B cell (primary cell): ENCODE data around the gene C3orf18. TPM values are rescaled to one million over a fixed set of nuclear protein-coding genes. Genes with fewer than 3 reads are reported as not detected.

Source experiments
- ATAC-seq: fragments of 200-7000 bp; cut with Tn5 transposase; one replicate; pipeline ENCODE4 v1.10.0; 2021; ENCODE audit warnings: low read depth, mild to moderate bottlenecking, moderate number of reproducible peaks, moderate library complexity
- CTCF ChIA-PET: fragments of 350-600 bp; sonication (Branson Sonifier 250); formaldehyde crosslinking; loops from one replicate; lab custom pipeline; 2021; ENCODE audit warnings: antibody characterized with exemption, inconsistent platforms; lab: Charles Lee
- POLR2A ChIA-PET: fragments of 350-600 bp; sonication (Branson Sonifier 250); formaldehyde crosslinking; loops from one replicate; lab custom pipeline; 2021; ENCODE audit warnings: antibody characterized with exemption; lab: Charles Lee
- DNase-seq: peaks from one replicate; pipeline ENCODE4 v3.0.0; 2013
- H2AFZ ChIP-seq: 2 replicates; pipeline ENCODE4 v1.6.1; 2012; ENCODE audit warnings: mild to moderate bottlenecking, low read depth, low read length; ENCODE audit not compliant: insufficient read depth, poor library complexity, severe bottlenecking
- H3K27ac ChIP-seq, 2 donors: 1 replicate in 1 of 2; 2 replicates in 1 of 2; pipeline ENCODE4 v1.5.1; 2012 to 2013; ENCODE audit warnings: low read length in 2 of 2, mild to moderate bottlenecking in 2 of 2, moderate library complexity in 1 of 2
- H3K27me3 ChIP-seq, 4 experiments: fragments of 200-600 bp in 1 of 4; sonication (generic) in 1 of 4; replicated peaks in 1 of 4; 1 replicate in 2 of 4; 2 replicates in 2 of 4; pipeline versions ENCODE4 v1.6.1 to v1.7.0; 2013 to 2016; ENCODE audit warnings: low read length in 3 of 4, mild to moderate bottlenecking in 2 of 4, mixed read lengths in 1 of 4, moderate library complexity in 1 of 4; ENCODE audit not compliant: insufficient read depth in 4 of 4, control insufficient read depth in 3 of 4; ENCODE audit errors: control extremely low read depth in 1 of 4
- H3K36me3 ChIP-seq, 2 experiments: replicated peaks in 1 of 2; 1 replicate in 1 of 2; 2 replicates in 1 of 2; pipeline versions ENCODE4 v1.6.1 to v1.7.1; 2013; ENCODE audit warnings: low read length in 1 of 2; ENCODE audit not compliant: insufficient read depth in 2 of 2, control insufficient read depth in 1 of 2; ENCODE audit errors: control extremely low read depth in 1 of 2, extremely low read depth in 1 of 2
- H3K4me1 ChIP-seq, 2 donors: fragments of 200-600 bp in 1 of 2; sonication (generic) in 1 of 2; 1 replicate in 1 of 2; 2 replicates in 1 of 2; pipeline versions ENCODE4 v1.5.1 to v1.6.1; 2013 to 2017; ENCODE audit warnings: low read length in 2 of 2; ENCODE audit not compliant: control insufficient read depth in 2 of 2, insufficient read depth in 2 of 2
- H3K4me2 ChIP-seq: replicated peaks from 2 replicates; pipeline ENCODE3; 2012; ENCODE audit warnings: mild to moderate bottlenecking, low read depth, low read length; ENCODE audit not compliant: poor library complexity, severe bottlenecking
- H3K4me3 ChIP-seq, 5 experiments: fragments of 200-600 bp in 1 of 5; sonication (generic) in 1 of 5; 1 replicate in 3 of 5; 2 replicates in 2 of 5; pipeline versions ENCODE4 v1.5.1 to v1.7.0; 2011 to 2016; ENCODE audit warnings: low read length in 4 of 5, mild to moderate bottlenecking in 4 of 5, low read depth in 2 of 5, control low read depth in 1 of 5, moderate library complexity in 1 of 5; ENCODE audit not compliant: insufficient read depth in 1 of 5; ENCODE audit errors: control extremely low read depth in 1 of 5, extremely low read depth in 1 of 5
- H3K79me2 ChIP-seq: fragments of 200-600 bp; sonication (generic); one replicate; pipeline ENCODE4 v1.6.0; 2016; ENCODE audit warnings: low read length; ENCODE audit not compliant: control insufficient read depth, insufficient read depth
- H3K9ac ChIP-seq: fragments of 200-600 bp; sonication (generic); 2 replicates; pipeline ENCODE4 v1.6.1; 2017; ENCODE audit warnings: mild to moderate bottlenecking, low read length, moderate library complexity
- H3K9me3 ChIP-seq, 3 donors: one replicate each; pipeline versions ENCODE4 v1.6.1 to v1.7.1; 2013; ENCODE audit warnings: low read length in 2 of 3; ENCODE audit not compliant: control insufficient read depth in 2 of 3, insufficient read depth in 1 of 3; ENCODE audit errors: control extremely low read depth in 1 of 3
- H4K20me1 ChIP-seq: 2 replicates; pipeline ENCODE4 v1.6.0; 2012; ENCODE audit warnings: mild to moderate bottlenecking, low read length; ENCODE audit not compliant: insufficient read depth, control insufficient read depth, poor library complexity, severe bottlenecking
- H3K27ac Mint-ChIP-seq: one replicate; pipeline ENCODE4 v1.8.0; 2021; ENCODE audit warnings: mixed read lengths
- H3K27me3 Mint-ChIP-seq: one replicate; pipeline ENCODE4 v1.8.0; 2021; ENCODE audit warnings: mixed read lengths
- H3K4me1 Mint-ChIP-seq: one replicate; pipeline ENCODE4 v1.8.0; 2021; ENCODE audit warnings: mixed read lengths
- H3K4me3 Mint-ChIP-seq: one replicate; pipeline ENCODE4 v1.8.0; 2021; ENCODE audit warnings: mixed read lengths
- H3K9me3 Mint-ChIP-seq: one replicate; pipeline ENCODE4 v1.8.0; 2022; ENCODE audit warnings: mixed read lengths; ENCODE audit not compliant: insufficient read depth
- EZH2 ChIP-seq: IDR thresholded peaks from 2 replicates; pipeline ENCODE4 v1.6.1; 2012; ENCODE audit warnings: borderline replicate concordance, low read depth, mild to moderate bottlenecking, moderate library complexity, low read length; ENCODE audit not compliant: insufficient read depth, poor library complexity, severe bottlenecking
- WGBS: methylation state at CpG from one replicate; pipeline ENCODE4 v1.1.5; 2013; ENCODE audit warnings: missing lambda C conversion rate; ENCODE audit not compliant: insufficient coverage; 5-methylcytosine and 5-hydroxymethylcytosine counted together
- intact Hi-C: fragments of 100-400 bp; cut with micrococcal nuclease; formaldehyde crosslinking; loops from one replicate; pipeline ENCODE4 v1.10.0; 2022
- polyA plus RNA-seq: library from polyadenylated mRNA; depleted of rRNA; stranded (reverse); fragments of >200 nt; gene quantifications from 2 replicates; pipeline ENCODE4 v1.2.3, GENCODE V29; 2012
- total RNA-seq, 2 donors: library from RNA; stranded (reverse); fragments of 120-200 nt in 1 of 2; gene quantifications; 1 replicate in 1 of 2; 2 replicates in 1 of 2; pipeline versions ENCODE4 v1.2.3 to v1.2.4, GENCODE V29; 2013 to 2022
- TF ChIP-seq, protein P1 (sequence below): fragments of 200-600 bp; IDR thresholded peaks from one replicate; pipeline ENCODE4 v1.8.0; 2022; ENCODE audit warnings: antibody characterized with exemption, mild to moderate bottlenecking

The C3orf18 gene
- total and polyA plus RNA-seq, 2 donors (not counting 1 experiment from before 2014, with no cell fraction given), result 14.3 to 15.4 TPM

DNA sequence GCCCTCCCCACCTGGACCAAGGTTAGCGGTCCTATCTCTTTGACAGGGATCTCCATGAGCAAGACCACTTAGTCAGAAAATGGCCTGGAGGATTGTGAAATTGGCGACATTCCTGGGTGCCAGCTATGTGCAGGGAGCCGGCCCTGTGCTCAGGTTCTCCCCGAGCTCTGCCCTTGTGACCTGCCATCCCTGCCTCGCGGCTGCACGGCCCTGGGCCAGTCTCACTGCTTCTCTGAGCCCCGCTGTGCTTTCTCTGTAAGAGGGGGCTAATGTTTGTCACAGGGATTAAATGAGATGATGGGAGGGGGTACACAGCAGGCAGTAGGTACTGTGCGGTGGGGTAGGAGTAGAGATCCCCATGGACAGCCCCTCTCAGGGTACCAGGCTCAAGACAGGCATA, 14.9 kb downstream of the C3orf18 start:
- TF ChIP-seq EZH2, result no peak
- ATAC-seq (no peak), DNase-seq (no peak)
- H3K27ac Mint-ChIP-seq, result no peak overlapping the region
- H3K4me1 ChIP-seq, result no peaks in the 10 kb centered on the region
- no peaks in the 10 kb centered on the region for H3K27me3 ChIP-seq
- intact Hi-C loops, result no loop called here
- no peaks in the 10 kb centered on the region for H3K79me2 ChIP-seq
- no peaks in the 10 kb centered on the region for H4K20me1 ChIP-seq
- no peak overlapping the region for H3K9ac ChIP-seq
- H3K4me3 Mint-ChIP-seq, result no peak overlapping the region
- no peaks in the 10 kb centered on the region for H3K9me3 ChIP-seq
- ChIA-PET CTCF (interaction anchor here (0.8 to 2.3 kb wide), 2 partner anchors 60 to 63 kb away, joined by 3 to 14 read pairs; partner anchors contain the start of gene CISH), POLR2A (no interaction called here)
- H3K4me1 Mint-ChIP-seq, result no peaks in the 10 kb centered on the region
- H2AFZ ChIP-seq, result no peak overlapping the region
- H3K27me3 Mint-ChIP-seq, result no peaks in the 10 kb centered on the region
- no peak overlapping the region for H3K4me2 ChIP-seq
- H3K27ac ChIP-seq, result no peak overlapping the region
- no peak overlapping the region for H3K4me3 ChIP-seq
- WGBS, result 87% methylated on average over 9 of the region's 9 CpGs
- no peaks in the 10 kb centered on the region for H3K36me3 ChIP-seq
- H3K9me3 Mint-ChIP-seq, result no peaks in the 10 kb centered on the region

DNA sequence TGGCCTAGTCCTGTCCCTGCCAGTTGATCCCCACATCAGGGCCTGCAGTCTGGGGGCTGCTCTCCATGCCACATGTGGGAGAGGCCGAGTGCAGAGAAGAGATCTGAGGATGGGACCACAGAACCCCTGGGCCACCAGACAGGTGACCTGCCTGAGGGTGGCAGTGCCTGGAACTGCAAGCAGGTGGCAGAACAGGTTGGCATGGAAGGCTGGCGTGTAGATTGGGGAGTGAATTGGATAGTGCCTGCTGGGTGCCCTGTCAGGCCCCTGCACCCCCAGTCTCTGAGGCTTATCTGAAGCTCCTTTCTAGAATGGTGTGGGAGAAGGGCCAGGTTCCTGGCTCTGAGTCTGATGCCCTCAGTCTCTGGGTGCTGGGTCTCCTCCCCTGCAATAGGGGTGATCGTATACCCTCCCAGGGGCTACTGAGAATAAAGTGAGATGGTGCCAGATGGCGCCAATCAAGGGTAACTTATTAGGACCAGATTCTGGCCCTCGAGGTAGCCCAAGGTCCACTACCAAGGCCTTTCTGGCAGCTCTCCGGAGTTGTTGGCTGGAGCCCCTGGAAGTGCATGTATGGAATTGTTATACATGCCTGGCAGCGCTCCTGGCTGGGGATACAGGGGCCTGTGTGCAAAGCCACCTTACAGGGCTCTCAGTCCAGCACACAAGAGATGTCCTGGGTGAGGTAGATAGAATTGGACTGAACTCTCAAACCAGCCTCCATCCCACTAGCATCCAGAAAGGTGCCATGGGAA, 15.7 kb downstream of the C3orf18 start:
- H3K4me2 ChIP-seq, result no peak overlapping the region
- H3K9me3 Mint-ChIP-seq, result no peaks in the 10 kb centered on the region
- H4K20me1 ChIP-seq, result no peaks in the 10 kb centered on the region
- no peaks in the 10 kb centered on the region for H3K4me1 Mint-ChIP-seq
- no peak overlapping the region for H2AFZ ChIP-seq
- 89% methylated on average over 7 of the region's 7 CpGs for WGBS
- H3K27ac ChIP-seq, result no peak overlapping the region
- DNase-seq (no peak), ATAC-seq (no peak)
- no peaks in the 10 kb centered on the region for H3K4me1 ChIP-seq
- intact Hi-C loops, result no loop called here
- no peaks in the 10 kb centered on the region for H3K27me3 Mint-ChIP-seq
- no peak overlapping the region for H3K9ac ChIP-seq
- no peaks in the 10 kb centered on the region for H3K36me3 ChIP-seq
- no peak overlapping the region for H3K27ac Mint-ChIP-seq
- ChIA-PET POLR2A (no interaction called here), CTCF (interaction anchor here (0.8 to 2.3 kb wide), 7 partner anchors 9 to 205 kb away, joined by 3 to 14 read pairs (median 4); partner anchors contain the start of genes CISH and HEMK1)
- no peak overlapping the region for H3K4me3 ChIP-seq
- peaks cover 0 to 2% (median 0%) of the 10 kb centered on the region in 4 experiments for H3K27me3 ChIP-seq
- H3K4me3 Mint-ChIP-seq, result no peak overlapping the region
- H3K79me2 ChIP-seq, result no peaks in the 10 kb centered on the region
- H3K9me3 ChIP-seq, result no peaks in the 10 kb centered on the region
- TF ChIP-seq, protein P1, sequence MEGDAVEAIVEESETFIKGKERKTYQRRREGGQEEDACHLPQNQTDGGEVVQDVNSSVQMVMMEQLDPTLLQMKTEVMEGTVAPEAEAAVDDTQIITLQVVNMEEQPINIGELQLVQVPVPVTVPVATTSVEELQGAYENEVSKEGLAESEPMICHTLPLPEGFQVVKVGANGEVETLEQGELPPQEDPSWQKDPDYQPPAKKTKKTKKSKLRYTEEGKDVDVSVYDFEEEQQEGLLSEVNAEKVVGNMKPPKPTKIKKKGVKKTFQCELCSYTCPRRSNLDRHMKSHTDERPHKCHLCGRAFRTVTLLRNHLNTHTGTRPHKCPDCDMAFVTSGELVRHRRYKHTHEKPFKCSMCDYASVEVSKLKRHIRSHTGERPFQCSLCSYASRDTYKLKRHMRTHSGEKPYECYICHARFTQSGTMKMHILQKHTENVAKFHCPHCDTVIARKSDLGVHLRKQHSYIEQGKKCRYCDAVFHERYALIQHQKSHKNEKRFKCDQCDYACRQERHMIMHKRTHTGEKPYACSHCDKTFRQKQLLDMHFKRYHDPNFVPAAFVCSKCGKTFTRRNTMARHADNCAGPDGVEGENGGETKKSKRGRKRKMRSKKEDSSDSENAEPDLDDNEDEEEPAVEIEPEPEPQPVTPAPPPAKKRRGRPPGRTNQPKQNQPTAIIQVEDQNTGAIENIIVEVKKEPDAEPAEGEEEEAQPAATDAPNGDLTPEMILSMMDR, result no peak
- no peak for TF ChIP-seq EZH2
